Fibroblast of lung (primary cell): ENCODE results near the gene ATP5MG. TPM values are rescaled to one million over a fixed set of nuclear protein-coding genes. Genes with fewer than 3 reads are reported as not detected.
A peak's percentile ranks its signal among the peaks of the same experiment; 100 is the strongest.

Source experiments
- DNase-seq, 2 donors: peaks; one replicate each; pipeline versions ENCODE4 v3.0.0 to v3.0.0-alpha.2; 2010; ENCODE audit warnings: low read depth in 2 of 2
- H2AFZ ChIP-seq: 2 replicates; pipeline ENCODE4 v1.5.1; 2012; ENCODE audit warnings: low read length, control low read depth, inconsistent platforms
- H3K27ac ChIP-seq: 2 replicates; pipeline ENCODE4 v1.5.1; 2011; ENCODE audit warnings: low read length, control low read depth; ENCODE audit not compliant: insufficient read depth
- H3K27me3 ChIP-seq: 2 replicates; pipeline ENCODE4 v1.5.1; 2011; ENCODE audit warnings: mild to moderate bottlenecking, low read length; ENCODE audit not compliant: control insufficient read depth, insufficient read depth
- H3K36me3 ChIP-seq: 2 replicates; pipeline ENCODE4 v1.5.1; 2011; ENCODE audit warnings: low read length; ENCODE audit not compliant: control insufficient read depth, insufficient read depth
- H3K4me1 ChIP-seq: 2 replicates; pipeline ENCODE4 v1.5.1; 2011; ENCODE audit warnings: low read length; ENCODE audit not compliant: control insufficient read depth, insufficient read depth; ENCODE audit errors: extremely low read depth
- H3K4me2 ChIP-seq: 2 replicates; pipeline ENCODE4 v1.5.1; 2011; ENCODE audit warnings: low read length, control low read depth; ENCODE audit not compliant: insufficient read depth; ENCODE audit errors: extremely low read depth
- H3K4me3 ChIP-seq, 4 experiments: fragments of 200-600 bp in 1 of 4; sonication (generic) in 1 of 4; replicated peaks in 1 of 4; 2 replicates each; pipeline ENCODE4 v1.5.1; 2011 to 2016; ENCODE audit warnings: low read length in 4 of 4, low read depth in 3 of 4, mild to moderate bottlenecking in 3 of 4, control low read depth in 2 of 4, inconsistent platforms in 1 of 4, mixed read lengths in 1 of 4; ENCODE audit not compliant: insufficient read depth in 1 of 4; ENCODE audit errors: control extremely low read depth in 1 of 4
- H3K79me2 ChIP-seq: 2 replicates; pipeline ENCODE4 v1.5.1; 2012; ENCODE audit warnings: mild to moderate bottlenecking, low read length, inconsistent platforms; ENCODE audit not compliant: control insufficient read depth, insufficient read depth
- H3K9ac ChIP-seq: 2 replicates; pipeline ENCODE4 v1.5.1; 2011; ENCODE audit warnings: mild to moderate bottlenecking, low read length, control low read depth; ENCODE audit not compliant: insufficient read depth
- H3K9me3 ChIP-seq: 2 replicates; pipeline ENCODE4 v1.5.1; 2012; ENCODE audit warnings: low read depth, low read length; ENCODE audit not compliant: control insufficient read depth, insufficient read depth
- H4K20me1 ChIP-seq: 2 replicates; pipeline ENCODE4 v1.5.1; 2011; ENCODE audit warnings: low read length; ENCODE audit not compliant: control insufficient read depth, insufficient read depth; ENCODE audit errors: extremely low read depth
- EZH2 ChIP-seq: IDR thresholded peaks from 2 replicates; pipeline ENCODE4 v1.5.1; 2012; ENCODE audit warnings: low read length, control low read depth, mild to moderate bottlenecking; ENCODE audit errors: missing control alignments
- polyA plus RNA-seq, 2 donors: library from polyadenylated mRNA; depleted of rRNA in 1 of 2; stranded (reverse) in 1 of 2; unstranded in 1 of 2; fragments of >200 nt; gene quantifications; 2 replicates each; pipeline ENCODE4 v1.2.1, GENCODE V29; 2011 to 2012; ENCODE audit warnings: missing spikeins in 1 of 2
- total RNA-seq: library from RNA; depleted of rRNA; stranded (reverse); fragments of >200 nt; gene quantifications from 2 replicates; pipeline ENCODE4 v1.2.1, GENCODE V29; 2014
- TF ChIP-seq, protein P1 (sequence below), 2 donors: IDR thresholded peaks in 1 of 2; conservative IDR thresholded peaks in 1 of 2; 1 replicate in 1 of 2; 2 replicates in 1 of 2; pipeline ENCODE4 v1.5.1; 2011 to 2012; ENCODE audit warnings: low read length in 2 of 2, control low read depth in 1 of 2, inconsistent platforms in 1 of 2, low read depth in 1 of 2, mild to moderate bottlenecking in 1 of 2

Gene ATP5MG
- total and polyA plus RNA-seq, 2 donors (not counting 1 experiment from before 2014, with no cell fraction given): 75.6 to 217 TPM

DNA sequence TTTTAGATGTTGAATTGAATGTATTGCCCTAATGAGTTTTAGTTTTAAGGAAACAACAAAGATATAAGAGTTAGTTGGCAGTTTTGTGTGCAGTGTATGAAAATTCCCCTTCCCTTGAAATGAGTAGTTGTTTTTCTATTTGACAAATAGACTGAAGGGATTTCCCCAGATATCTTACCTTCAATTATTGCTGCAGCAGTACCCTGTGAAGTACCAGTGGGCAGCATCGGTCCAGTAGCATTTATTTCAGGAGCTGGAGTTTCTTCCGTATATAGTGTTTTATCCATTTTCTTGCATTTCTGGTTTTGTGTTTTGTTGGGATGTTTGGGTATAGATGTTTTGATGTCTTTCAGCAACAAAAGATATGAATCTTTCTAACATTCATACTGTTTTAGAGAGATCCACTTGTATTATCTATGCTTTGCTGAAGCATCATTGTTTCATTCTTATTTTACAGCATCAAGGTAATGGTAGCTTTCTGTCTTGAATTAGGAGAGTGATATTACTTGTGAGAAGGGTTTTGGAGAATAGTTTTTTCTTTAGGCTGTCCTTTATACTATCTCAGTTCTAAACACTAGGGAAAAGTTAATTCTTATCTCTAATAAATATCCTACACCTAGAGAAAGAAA is 42.3 kb downstream of the ATP5MG start:
- Histone ChIP-seq H3K27me3 (no peaks in the 10 kb centered on the region), H3K4me1 (peaks cover 9% of the 10 kb centered on the region), H3K9me3 (no peaks in the 10 kb centered on the region), H3K27ac (no peak overlapping the region), H3K79me2 (peaks cover 90% of the 10 kb centered on the region), H3K4me3 (no peak overlapping the region), H2AFZ (no peak overlapping the region), H3K4me2 (no peak overlapping the region), H3K36me3 (no peaks in the 10 kb centered on the region), H4K20me1 (peaks cover 14% of the 10 kb centered on the region), H3K9ac (no peak overlapping the region)
- TF ChIP-seq, protein P1, sequence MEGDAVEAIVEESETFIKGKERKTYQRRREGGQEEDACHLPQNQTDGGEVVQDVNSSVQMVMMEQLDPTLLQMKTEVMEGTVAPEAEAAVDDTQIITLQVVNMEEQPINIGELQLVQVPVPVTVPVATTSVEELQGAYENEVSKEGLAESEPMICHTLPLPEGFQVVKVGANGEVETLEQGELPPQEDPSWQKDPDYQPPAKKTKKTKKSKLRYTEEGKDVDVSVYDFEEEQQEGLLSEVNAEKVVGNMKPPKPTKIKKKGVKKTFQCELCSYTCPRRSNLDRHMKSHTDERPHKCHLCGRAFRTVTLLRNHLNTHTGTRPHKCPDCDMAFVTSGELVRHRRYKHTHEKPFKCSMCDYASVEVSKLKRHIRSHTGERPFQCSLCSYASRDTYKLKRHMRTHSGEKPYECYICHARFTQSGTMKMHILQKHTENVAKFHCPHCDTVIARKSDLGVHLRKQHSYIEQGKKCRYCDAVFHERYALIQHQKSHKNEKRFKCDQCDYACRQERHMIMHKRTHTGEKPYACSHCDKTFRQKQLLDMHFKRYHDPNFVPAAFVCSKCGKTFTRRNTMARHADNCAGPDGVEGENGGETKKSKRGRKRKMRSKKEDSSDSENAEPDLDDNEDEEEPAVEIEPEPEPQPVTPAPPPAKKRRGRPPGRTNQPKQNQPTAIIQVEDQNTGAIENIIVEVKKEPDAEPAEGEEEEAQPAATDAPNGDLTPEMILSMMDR (conservative IDR thresholded peaks at IDR 0.05 in 1 of 2, IDR thresholded peaks at IDR 0.05 in 1 of 2; ENCODE audit: low read depth in 1 of 2, low read length in 2 of 2): no peak
- no peak for TF ChIP-seq EZH2
- DNase-seq: no peak

DNA sequence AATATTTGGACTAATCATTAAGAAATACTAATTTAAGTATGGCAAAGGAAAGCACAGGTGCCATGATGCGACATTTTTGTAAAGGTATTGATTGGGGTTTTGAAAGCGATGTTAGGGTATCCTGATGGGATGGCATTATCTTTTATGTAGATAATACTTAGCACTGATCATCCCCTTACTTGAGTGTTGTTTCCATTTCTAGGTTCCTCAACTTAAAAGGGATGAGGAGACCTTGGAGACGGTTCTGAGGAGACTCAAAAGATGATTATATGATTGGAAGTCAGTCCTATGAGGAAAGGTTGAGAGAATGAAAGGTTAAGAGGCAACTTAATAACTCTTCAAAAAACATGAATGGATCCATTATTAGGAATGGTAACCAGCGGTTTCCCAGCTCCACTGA is 46.0 kb downstream of the ATP5MG start:
- Histone ChIP-seq H3K9me3 (no peaks in the 10 kb centered on the region), H3K27ac (no peak overlapping the region), H3K9ac (no peak overlapping the region), H3K27me3 (no peaks in the 10 kb centered on the region), H3K79me2 (peaks cover 84% of the 10 kb centered on the region), H3K4me2 (no peak overlapping the region), H3K4me3 (no peak overlapping the region), H4K20me1 (peaks cover 7% of the 10 kb centered on the region), H3K36me3 (no peaks in the 10 kb centered on the region), H3K4me1 (peaks cover 2% of the 10 kb centered on the region), H2AFZ (no peak overlapping the region)
- no peak for DNase-seq
- TF ChIP-seq, protein P1 (conservative IDR thresholded peaks at IDR 0.05 in 1 of 2, IDR thresholded peaks at IDR 0.05 in 1 of 2; ENCODE audit: low read depth in 1 of 2, low read length in 2 of 2): no peak
- TF ChIP-seq EZH2: no peak

DNA sequence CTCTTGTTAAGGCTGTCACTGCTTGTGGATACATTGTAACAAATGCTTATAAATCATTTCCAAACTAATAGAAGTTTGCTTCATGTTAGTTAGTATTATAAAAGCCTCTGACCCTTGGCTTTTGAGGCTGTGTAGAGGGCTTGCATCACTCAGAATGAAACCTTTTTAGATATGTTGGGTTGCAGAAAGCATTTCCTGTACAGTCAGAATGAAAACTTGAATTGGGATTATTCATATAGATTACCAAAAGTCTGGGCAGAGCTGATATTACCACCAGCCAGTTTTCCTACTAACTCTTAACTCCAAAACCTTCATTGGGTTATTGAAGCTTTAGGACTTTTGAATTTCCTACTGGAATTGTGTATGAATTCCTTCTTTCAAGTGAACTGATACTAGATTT is 46.9 kb downstream of the ATP5MG start:
- no peaks in the 10 kb centered on the region for H3K36me3 ChIP-seq
- H3K4me3 ChIP-seq: no peak overlapping the region
- no peak overlapping the region for H2AFZ ChIP-seq
- peaks cover 7% of the 10 kb centered on the region for H4K20me1 ChIP-seq
- no peak overlapping the region for H3K9ac ChIP-seq
- H3K79me2 ChIP-seq: peaks cover 81% of the 10 kb centered on the region
- DNase-seq: peak; percentile 12 to 35
- peaks cover 2% of the 10 kb centered on the region for H3K4me1 ChIP-seq
- H3K4me2 ChIP-seq: peak overlapping the region; percentile 45
- TF ChIP-seq EZH2: no peak
- TF ChIP-seq, protein P1 (conservative IDR thresholded peaks at IDR 0.05 in 1 of 2, IDR thresholded peaks at IDR 0.05 in 1 of 2; ENCODE audit: low read depth in 1 of 2, low read length in 2 of 2): no peak
- no peaks in the 10 kb centered on the region for H3K9me3 ChIP-seq
- H3K27ac ChIP-seq: peak overlapping the region; percentile 15
- no peaks in the 10 kb centered on the region for H3K27me3 ChIP-seq
